PC-9 (cell line): Measurements from ENCODE around the gene PABPN1L.

Source experiments
- EZH2 ChIP-seq: fragments of 200-600 bp; sonication (generic); IDR thresholded peaks from 2 replicates; pipeline ENCODE4 v1.8.0; 2017; ENCODE audit warnings: antibody characterized with exemption, low read depth
- TF ChIP-seq, protein P1 (sequence below): fragments of 200-600 bp; sonication (generic); conservative IDR thresholded peaks from 2 replicates; pipeline ENCODE4 v1.6.1; 2017; ENCODE audit warnings: mixed run types, antibody characterized with exemption, mild to moderate bottlenecking, moderate library complexity

DNA sequence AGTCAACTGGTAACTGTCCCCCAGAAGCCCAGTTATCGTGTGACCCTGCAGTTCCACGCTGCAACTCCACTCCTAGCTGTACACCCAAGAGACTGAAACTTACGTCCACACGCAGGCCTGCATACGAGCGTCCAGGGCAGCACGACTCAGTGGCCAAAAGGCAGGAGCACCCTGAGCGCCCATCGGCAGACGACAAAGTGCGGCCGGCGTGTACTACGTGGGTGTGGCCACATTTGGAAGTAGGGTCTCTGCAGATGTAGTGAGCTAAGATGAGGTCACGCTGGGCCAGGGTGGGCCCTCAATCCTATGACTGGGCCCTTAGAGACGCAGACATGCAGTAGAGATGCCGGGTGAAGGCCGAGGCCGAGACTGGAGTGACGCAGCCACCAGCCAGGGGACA, 23.2 kb downstream of the PABPN1L start:
- TF ChIP-seq, protein P1, sequence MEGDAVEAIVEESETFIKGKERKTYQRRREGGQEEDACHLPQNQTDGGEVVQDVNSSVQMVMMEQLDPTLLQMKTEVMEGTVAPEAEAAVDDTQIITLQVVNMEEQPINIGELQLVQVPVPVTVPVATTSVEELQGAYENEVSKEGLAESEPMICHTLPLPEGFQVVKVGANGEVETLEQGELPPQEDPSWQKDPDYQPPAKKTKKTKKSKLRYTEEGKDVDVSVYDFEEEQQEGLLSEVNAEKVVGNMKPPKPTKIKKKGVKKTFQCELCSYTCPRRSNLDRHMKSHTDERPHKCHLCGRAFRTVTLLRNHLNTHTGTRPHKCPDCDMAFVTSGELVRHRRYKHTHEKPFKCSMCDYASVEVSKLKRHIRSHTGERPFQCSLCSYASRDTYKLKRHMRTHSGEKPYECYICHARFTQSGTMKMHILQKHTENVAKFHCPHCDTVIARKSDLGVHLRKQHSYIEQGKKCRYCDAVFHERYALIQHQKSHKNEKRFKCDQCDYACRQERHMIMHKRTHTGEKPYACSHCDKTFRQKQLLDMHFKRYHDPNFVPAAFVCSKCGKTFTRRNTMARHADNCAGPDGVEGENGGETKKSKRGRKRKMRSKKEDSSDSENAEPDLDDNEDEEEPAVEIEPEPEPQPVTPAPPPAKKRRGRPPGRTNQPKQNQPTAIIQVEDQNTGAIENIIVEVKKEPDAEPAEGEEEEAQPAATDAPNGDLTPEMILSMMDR = no peak
- TF ChIP-seq EZH2 = no peak
